Stomach (tissue), 9 donors: Measurements from ENCODE around the gene PLXNB3. TPM values are rescaled to one million over a fixed set of nuclear protein-coding genes. Genes with fewer than 3 reads are reported as not detected.

Source experiments
- DNase-seq, 2 donors: peaks; one replicate each; pipeline versions ENCODE4 v3.0.0 to v3.0.0-alpha.2; 2013 to 2019
- H3K27ac ChIP-seq, 5 donors: fragments of 200-600 bp in 4 of 5; sonication (generic) in 4 of 5; one replicate each; pipeline ENCODE4 v1.5.1; 2013 to 2019; ENCODE audit warnings: mild to moderate bottlenecking in 1 of 5, moderate library complexity in 1 of 5
- H3K27me3 ChIP-seq, 3 donors: fragments of 200-600 bp; sonication (generic); one replicate each; pipeline ENCODE4 v1.5.1; 2017 to 2019; ENCODE audit warnings: mixed run types in 1 of 3
- H3K36me3 ChIP-seq, 4 donors: fragments of 200-600 bp; sonication (generic); 1 replicate in 3 of 4; 2 replicates in 1 of 4; pipeline ENCODE4 v1.5.1; 2016 to 2019
- H3K4me1 ChIP-seq, 4 donors: fragments of 200-600 bp; sonication (generic); one replicate each; pipeline ENCODE4 v1.5.1; 2016 to 2019
- H3K4me3 ChIP-seq, 4 donors: fragments of 200-600 bp; sonication (generic) in 3 of 4; one replicate each; pipeline ENCODE4 v1.5.1; 2016 to 2019; ENCODE audit warnings: mild to moderate bottlenecking in 1 of 4
- H3K9me3 ChIP-seq, 4 donors: fragments of 200-600 bp; sonication (generic); one replicate each; pipeline ENCODE4 v1.5.1; 2016 to 2019
- EP300 ChIP-seq: sonication (generic); formaldehyde crosslinking; IDR thresholded peaks from one replicate; pipeline ENCODE4 v1.6.1; 2017; ENCODE audit warnings: antibody characterized with exemption
- POLR2A ChIP-seq, 4 donors: fragments of 450-650 bp; IDR thresholded peaks; one replicate each; pipeline ENCODE4 v1.6.1; 2016; ENCODE audit warnings: antibody characterized with exemption in 4 of 4, control low read depth in 2 of 4, mild to moderate bottlenecking in 1 of 4, moderate library complexity in 1 of 4
- POLR2AphosphoS5 ChIP-seq, 3 donors: sonication (generic); formaldehyde crosslinking; IDR thresholded peaks; one replicate each; pipeline ENCODE4 v1.6.1; 2016; ENCODE audit warnings: antibody characterized with exemption in 3 of 3
- WGBS, 5 donors: extraction: QIAGEN DNeasy Blood & Tissue Kit in 3 of 5; methylation state at CpG; one replicate each; pipeline versions ENCODE4 v1.1.5 to v1.1.7; 2013 to 2018; 5-methylcytosine and 5-hydroxymethylcytosine counted together
- intact Hi-C: fragments of 100-400 bp; cut with DNase I; formaldehyde crosslinking; loops from one replicate; pipeline ENCODE4 v1.15.1; 2023; ENCODE audit warnings: low total_unique reads
- polyA plus RNA-seq, 3 donors: library from polyadenylated mRNA; stranded (reverse); fragments of 200-250 nt; gene quantifications; one replicate each; pipeline ENCODE4 v1.2.3, GENCODE V29; 2013
- total RNA-seq, 5 donors: library from RNA; depleted of rRNA; stranded (reverse); fragments of >200 nt; gene quantifications; one replicate each; pipeline versions ENCODE4 v1.1.0 to v1.2.3, GENCODE V29; 2014 to 2016
- TF ChIP-seq, protein P1 (sequence below), 7 experiments: fragments of 450-650 bp in 4 of 7; fragments of 200-600 bp in 3 of 7; sonication (generic) in 3 of 7; IDR thresholded peaks; one replicate each; pipeline ENCODE4 v1.5.1; 2016 to 2019; ENCODE audit warnings: antibody characterized with exemption in 7 of 7, control low read depth in 2 of 7, mild to moderate bottlenecking in 1 of 7
- donor health status: healthy with polysubstance abuse.
- donor health status: Bipolar disorder and iron deficiency.
- donor health status: healthy.

Gene PLXNB3
- total and polyA plus RNA-seq, 8 donors: 1.8 to 49.2 (median 8.9) TPM

DNA sequence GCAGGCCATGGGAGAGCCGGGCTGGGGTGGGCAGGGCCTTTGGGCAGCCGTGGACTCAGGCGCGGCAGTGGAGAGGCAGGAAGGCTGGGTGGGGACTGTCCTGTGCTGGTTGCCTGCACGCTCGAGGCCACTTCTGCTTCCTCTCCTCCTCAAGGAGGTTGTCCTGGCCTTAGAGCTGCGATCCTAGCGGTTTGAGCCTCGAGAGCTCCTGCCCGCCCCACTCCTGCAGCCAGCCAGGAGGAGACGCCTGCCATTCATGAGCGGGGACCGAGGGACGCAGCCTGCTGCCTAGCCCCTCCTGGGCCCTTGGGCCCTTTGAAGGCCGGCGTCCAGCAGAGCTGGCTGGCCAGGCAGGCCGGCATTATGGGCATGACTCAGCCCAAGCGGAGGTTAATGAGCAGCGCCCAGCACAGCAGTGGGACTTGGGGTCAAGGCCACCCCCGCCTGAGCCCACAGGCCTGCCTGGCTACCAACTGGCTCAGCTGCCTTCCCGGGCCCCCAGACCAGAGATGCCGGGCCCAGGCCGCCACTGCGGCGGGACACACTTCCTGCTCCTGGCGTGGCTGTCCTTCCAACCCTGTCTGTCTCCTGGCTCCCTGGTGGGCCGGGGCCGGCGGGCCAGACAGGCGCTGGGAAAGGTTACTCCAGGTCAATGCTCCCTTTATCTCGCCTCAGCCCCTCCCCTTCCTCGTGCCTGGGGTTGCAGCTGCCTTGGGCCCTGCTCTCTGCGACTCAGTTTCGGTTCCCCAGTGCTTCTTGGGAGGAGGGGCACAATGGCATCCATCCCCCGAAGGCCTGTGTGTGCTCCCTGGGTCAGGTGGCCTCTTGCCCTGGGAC, 37.5 kb upstream of the PLXNB3 start:
- peaks cover 46 to 59% (median 54%) of the 10 kb centered on the region in 4 donors for H3K4me1 ChIP-seq
- H3K27me3 ChIP-seq: no peaks in the 10 kb centered on the region
- peaks cover 0 to 25% (median 7%) of the 10 kb centered on the region in 4 donors for H3K9me3 ChIP-seq
- peak; percentile 55 to 77 for DNase-seq
- peak overlapping the region; percentile 72 to 91 (median 88) for H3K27ac ChIP-seq
- WGBS, 5 donors: 0 to 40% (median 14%) methylated on average over 2 to 34 of the region's 35 CpGs
- H3K36me3 ChIP-seq: peaks cover 0 to 15% (median 6%) of the 10 kb centered on the region in 4 donors
- no peak for TF ChIP-seq EP300
- no peak for TF ChIP-seq POLR2A (IDR thresholded peaks at IDR 0.05)
- TF ChIP-seq, protein P1, sequence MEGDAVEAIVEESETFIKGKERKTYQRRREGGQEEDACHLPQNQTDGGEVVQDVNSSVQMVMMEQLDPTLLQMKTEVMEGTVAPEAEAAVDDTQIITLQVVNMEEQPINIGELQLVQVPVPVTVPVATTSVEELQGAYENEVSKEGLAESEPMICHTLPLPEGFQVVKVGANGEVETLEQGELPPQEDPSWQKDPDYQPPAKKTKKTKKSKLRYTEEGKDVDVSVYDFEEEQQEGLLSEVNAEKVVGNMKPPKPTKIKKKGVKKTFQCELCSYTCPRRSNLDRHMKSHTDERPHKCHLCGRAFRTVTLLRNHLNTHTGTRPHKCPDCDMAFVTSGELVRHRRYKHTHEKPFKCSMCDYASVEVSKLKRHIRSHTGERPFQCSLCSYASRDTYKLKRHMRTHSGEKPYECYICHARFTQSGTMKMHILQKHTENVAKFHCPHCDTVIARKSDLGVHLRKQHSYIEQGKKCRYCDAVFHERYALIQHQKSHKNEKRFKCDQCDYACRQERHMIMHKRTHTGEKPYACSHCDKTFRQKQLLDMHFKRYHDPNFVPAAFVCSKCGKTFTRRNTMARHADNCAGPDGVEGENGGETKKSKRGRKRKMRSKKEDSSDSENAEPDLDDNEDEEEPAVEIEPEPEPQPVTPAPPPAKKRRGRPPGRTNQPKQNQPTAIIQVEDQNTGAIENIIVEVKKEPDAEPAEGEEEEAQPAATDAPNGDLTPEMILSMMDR (IDR thresholded peaks at IDR 0.05): no peak
- TF ChIP-seq POLR2AphosphoS5 (IDR thresholded peaks at IDR 0.05): no peak
- intact Hi-C loops: no loop called here
- peak overlapping the region; percentile 9 to 72 (median 31) for H3K4me3 ChIP-seq

DNA sequence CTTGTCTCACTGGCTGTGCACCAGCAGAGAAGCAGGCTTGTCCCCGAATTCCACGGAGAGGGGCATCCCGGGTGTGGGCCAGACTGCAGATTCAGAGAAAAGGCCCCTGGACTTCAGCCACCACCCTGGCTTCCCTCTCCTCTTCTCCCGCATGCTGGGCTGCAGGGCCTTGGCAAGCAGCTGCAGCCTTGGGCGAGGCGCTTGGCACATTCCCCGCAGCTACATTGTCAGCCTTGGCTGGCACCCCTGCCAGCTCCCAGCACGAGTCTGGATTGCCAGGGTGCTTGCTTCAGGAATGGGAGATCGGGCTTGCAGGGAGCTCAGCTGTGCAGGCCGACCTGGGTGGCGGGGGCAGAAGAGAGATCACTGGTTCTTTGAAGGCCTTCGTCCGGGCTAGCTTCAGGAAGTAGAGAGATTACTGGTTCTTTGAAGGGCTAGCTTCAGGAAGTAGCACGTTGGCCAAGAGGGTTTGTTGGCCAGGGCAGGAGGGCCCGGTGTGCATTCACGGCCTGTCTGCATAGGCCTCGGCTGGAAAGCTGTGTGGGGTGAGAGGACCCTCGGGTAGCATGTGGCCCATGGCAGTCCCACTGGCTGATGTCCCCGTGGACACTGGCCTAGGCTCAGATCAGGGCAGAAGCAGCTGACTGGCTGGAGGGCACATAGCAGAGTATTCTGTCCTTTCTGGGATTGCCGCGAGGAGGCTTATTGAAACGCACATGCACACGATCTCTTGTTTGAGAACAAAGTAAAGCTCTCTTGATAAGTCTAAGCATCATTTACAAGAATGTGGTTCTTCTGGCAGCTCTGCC, 36.7 kb upstream of the PLXNB3 start:
- peaks cover 41 to 53% (median 51%) of the 10 kb centered on the region in 4 donors for H3K4me1 ChIP-seq
- intact Hi-C loops: no loop called here
- 11 to 51% (median 26%) methylated on average over 8 to 23 of the region's 23 CpGs for WGBS, 5 donors
- peak overlapping the region in 2 of 4 donors; percentile 41 to 72 for H3K4me3 ChIP-seq
- peaks cover 0 to 23% (median 10%) of the 10 kb centered on the region in 4 donors for H3K36me3 ChIP-seq
- TF ChIP-seq, protein P1 (IDR thresholded peaks at IDR 0.05): no peak
- no peak for TF ChIP-seq EP300
- no peak for TF ChIP-seq POLR2AphosphoS5 (IDR thresholded peaks at IDR 0.05)
- no peak for TF ChIP-seq POLR2A (IDR thresholded peaks at IDR 0.05)
- no peaks in the 10 kb centered on the region for H3K27me3 ChIP-seq
- peaks cover 0 to 33% (median 11%) of the 10 kb centered on the region in 4 donors for H3K9me3 ChIP-seq
- peak; percentile 56 to 78 for DNase-seq
- H3K27ac ChIP-seq: peak overlapping the region; percentile 72 to 91 (median 88)

DNA sequence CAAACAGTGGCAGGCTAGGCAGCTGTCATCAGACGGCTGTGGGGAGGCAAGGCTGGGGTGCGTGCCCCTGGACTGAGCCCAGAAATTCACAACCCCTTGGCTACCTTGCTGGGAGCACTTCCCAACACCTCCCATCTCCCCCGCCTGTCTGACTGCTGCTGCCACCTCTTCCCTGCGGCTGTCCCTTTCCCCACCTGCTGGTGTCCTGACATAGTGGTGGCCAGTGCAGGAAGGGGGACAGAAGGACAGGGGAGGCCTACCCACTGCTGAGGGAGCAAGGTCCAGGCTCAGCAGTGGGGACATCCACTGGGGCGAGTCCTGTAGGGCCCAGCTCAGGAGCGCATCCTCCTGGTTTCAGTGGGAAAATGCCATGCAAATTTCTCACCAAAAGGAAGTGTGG, 36.0 kb upstream of the PLXNB3 start:
- intact Hi-C loops: no loop called here
- Histone ChIP-seq H3K4me1 (peaks cover 33 to 45% (median 43%) of the 10 kb centered on the region in 4 donors), H3K9me3 (peaks cover 0 to 38% (median 11%) of the 10 kb centered on the region in 4 donors), H3K36me3 (peaks cover 0 to 27% (median 11%) of the 10 kb centered on the region in 4 donors), H3K4me3 (no peak overlapping the region), H3K27ac (peak overlapping the region in 3 of 5 donors; percentile 88 to 91 (median 90)), H3K27me3 (no peaks in the 10 kb centered on the region)
- 62 to 100% (median 76%) methylated on average over 2 to 6 of the region's 6 CpGs for WGBS, 5 donors
- TF ChIP-seq POLR2AphosphoS5 (IDR thresholded peaks at IDR 0.05) (no peak), POLR2A (IDR thresholded peaks at IDR 0.05) (no peak), EP300 (no peak)
- TF ChIP-seq, protein P1 (IDR thresholded peaks at IDR 0.05): no peak
- no peak for DNase-seq
